Tibial nerve (tissue), 4 donors: Measurements from ENCODE around the gene RNASE3. TPM values are rescaled to one million over a fixed set of nuclear protein-coding genes. Genes with fewer than 3 reads are reported as not detected.
"Not testable (repeated sequence)": the region's sequence is repeated elsewhere in the genome, so short reads cannot be mapped to it uniquely, and the experiment has no call there.

Source experiments
- DNase-seq, 2 donors: peaks; one replicate each; pipeline ENCODE4 v3.0.0-alpha.2; 2019; ENCODE audit warnings: low spot score in 2 of 2
- H3K27ac ChIP-seq, 4 donors: fragments of 200-600 bp; sonication (generic) in 3 of 4; one replicate each; pipeline ENCODE4 v1.5.1; 2017 to 2019; ENCODE audit warnings: mild to moderate bottlenecking in 1 of 4
- H3K27me3 ChIP-seq, 2 donors: fragments of 200-600 bp; sonication (generic) in 1 of 2; one replicate each; pipeline versions ENCODE4 v1.5.1 to v1.6.0; 2017 to 2019
- H3K36me3 ChIP-seq, 3 donors: fragments of 200-600 bp; sonication (generic); one replicate each; pipeline ENCODE4 v1.5.1; 2018 to 2019
- H3K4me1 ChIP-seq, 4 donors: fragments of 200-600 bp; sonication (generic) in 3 of 4; one replicate each; pipeline ENCODE4 v1.5.1; 2017 to 2019
- H3K4me3 ChIP-seq, 4 donors: fragments of 200-600 bp; sonication (generic) in 3 of 4; one replicate each; pipeline ENCODE4 v1.5.1; 2017 to 2019; ENCODE audit warnings: mild to moderate bottlenecking in 1 of 4, moderate library complexity in 1 of 4
- H3K9me3 ChIP-seq, 4 donors: fragments of 200-600 bp; sonication (generic) in 3 of 4; one replicate each; pipeline ENCODE4 v1.5.1; 2017 to 2019
- EP300 ChIP-seq, 2 donors: sonication (generic); formaldehyde crosslinking; IDR thresholded peaks; one replicate each; pipeline ENCODE4 v1.6.1; 2017; ENCODE audit warnings: antibody characterized with exemption in 2 of 2, mild to moderate bottlenecking in 1 of 2
- POLR2A ChIP-seq, 2 donors: fragments of 450-650 bp; IDR thresholded peaks; one replicate each; pipeline ENCODE4 v1.6.1; 2017; ENCODE audit warnings: antibody characterized with exemption in 2 of 2, mild to moderate bottlenecking in 2 of 2, moderate library complexity in 2 of 2
- WGBS, 2 donors: methylation state at CpG; one replicate each; pipeline ENCODE4 v1.1.5; 2018; 5-methylcytosine and 5-hydroxymethylcytosine counted together
- total RNA-seq, 4 donors: library from RNA; depleted of rRNA; stranded (reverse); fragments of >200 nt; gene quantifications; one replicate each; pipeline ENCODE4 v1.1.0, GENCODE V29; 2016
- TF ChIP-seq, protein P1 (sequence below), 5 experiments: fragments of 200-600 bp in 3 of 5; fragments of 450-650 bp in 2 of 5; sonication (generic) in 3 of 5; IDR thresholded peaks; one replicate each; pipeline ENCODE4 v1.5.1; 2016 to 2019; ENCODE audit warnings: antibody characterized with exemption in 5 of 5, mild to moderate bottlenecking in 3 of 5, moderate library complexity in 2 of 5

RNASE3 gene
- total RNA-seq, 4 donors from 2014 or later, result 0.63 TPM; not detected in 3

DNA sequence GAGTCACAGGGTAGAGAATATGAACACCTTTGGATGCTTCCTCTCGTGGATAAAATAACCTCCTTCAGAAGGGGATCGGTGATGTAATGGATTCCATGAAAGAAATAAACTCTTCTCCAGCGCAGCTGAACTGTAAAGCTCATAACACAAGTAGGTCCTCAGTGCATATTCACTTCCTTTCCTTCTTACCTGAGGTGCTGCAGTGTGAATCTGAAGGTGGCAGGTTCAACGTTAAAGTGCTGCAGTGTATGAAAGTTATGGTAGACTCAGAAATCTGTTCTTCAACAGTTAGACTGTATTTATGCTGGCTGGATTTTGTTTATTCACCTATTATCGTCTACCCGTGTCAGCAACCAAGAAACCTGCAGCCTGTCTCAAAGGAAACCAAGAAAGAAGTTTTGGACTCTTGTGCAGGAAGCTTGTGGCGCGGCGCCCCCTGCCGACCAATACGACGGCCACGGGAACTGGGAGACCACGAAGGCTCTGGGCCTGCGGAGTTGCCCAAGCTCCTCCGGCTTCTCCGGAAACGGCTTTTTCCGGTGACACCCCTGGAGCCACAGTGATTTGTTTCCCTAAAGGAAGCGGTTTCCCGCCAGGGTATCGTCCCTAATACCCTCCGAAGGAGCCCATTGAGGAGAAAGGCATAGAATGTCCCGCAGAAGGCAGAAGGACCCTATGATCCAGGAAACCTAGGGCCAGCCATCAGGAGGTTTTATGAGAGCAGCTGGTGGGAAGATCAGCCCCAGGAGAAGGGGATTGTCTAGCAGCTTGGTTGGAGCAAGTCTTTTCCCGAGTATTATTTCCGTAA lies 17.6 kb upstream of the RNASE3 start:
- Histone ChIP-seq H3K27me3 (no peaks in the 10 kb centered on the region), H3K9me3 (no peaks in the 10 kb centered on the region), H3K4me1 (peaks cover 0 to 11% (median 2%) of the 10 kb centered on the region in 4 donors), H3K36me3 (no peaks in the 10 kb centered on the region), H3K4me3 (peak overlapping the region in 2 of 4 donors; percentile 15 to 24), H3K27ac (no peak overlapping the region)
- DNase-seq, result peak; percentile 70 to 80
- 16 to 19% methylated on average over 26 of the region's 26 CpGs for WGBS, 2 donors
- TF ChIP-seq EP300 (IDR thresholded peaks at IDR 0.05) (peak in 1 of 2 donors; percentile 25), POLR2A (IDR thresholded peaks at IDR 0.05) (no peak)
- TF ChIP-seq, protein P1, sequence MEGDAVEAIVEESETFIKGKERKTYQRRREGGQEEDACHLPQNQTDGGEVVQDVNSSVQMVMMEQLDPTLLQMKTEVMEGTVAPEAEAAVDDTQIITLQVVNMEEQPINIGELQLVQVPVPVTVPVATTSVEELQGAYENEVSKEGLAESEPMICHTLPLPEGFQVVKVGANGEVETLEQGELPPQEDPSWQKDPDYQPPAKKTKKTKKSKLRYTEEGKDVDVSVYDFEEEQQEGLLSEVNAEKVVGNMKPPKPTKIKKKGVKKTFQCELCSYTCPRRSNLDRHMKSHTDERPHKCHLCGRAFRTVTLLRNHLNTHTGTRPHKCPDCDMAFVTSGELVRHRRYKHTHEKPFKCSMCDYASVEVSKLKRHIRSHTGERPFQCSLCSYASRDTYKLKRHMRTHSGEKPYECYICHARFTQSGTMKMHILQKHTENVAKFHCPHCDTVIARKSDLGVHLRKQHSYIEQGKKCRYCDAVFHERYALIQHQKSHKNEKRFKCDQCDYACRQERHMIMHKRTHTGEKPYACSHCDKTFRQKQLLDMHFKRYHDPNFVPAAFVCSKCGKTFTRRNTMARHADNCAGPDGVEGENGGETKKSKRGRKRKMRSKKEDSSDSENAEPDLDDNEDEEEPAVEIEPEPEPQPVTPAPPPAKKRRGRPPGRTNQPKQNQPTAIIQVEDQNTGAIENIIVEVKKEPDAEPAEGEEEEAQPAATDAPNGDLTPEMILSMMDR (IDR thresholded peaks at IDR 0.05), result peak; percentile 74 to 83 (median 80)

GRCh38 chr14:20877016-20877415 lies 14.2 kb upstream of the RNASE3 start:
- no peaks in the 10 kb centered on the region for H3K36me3 ChIP-seq
- TF ChIP-seq POLR2A (IDR thresholded peaks at IDR 0.05), result no peak
- no peak for TF ChIP-seq EP300 (IDR thresholded peaks at IDR 0.05)
- TF ChIP-seq, protein P1 (IDR thresholded peaks at IDR 0.05), result no peak
- no peak overlapping the region for H3K27ac ChIP-seq
- no peaks in the 10 kb centered on the region for H3K9me3 ChIP-seq
- DNase-seq, result no peak
- H3K4me1 ChIP-seq, result peaks cover 0 to 11% (median 2%) of the 10 kb centered on the region in 4 donors
- no peak overlapping the region for H3K4me3 ChIP-seq
- no peaks in the 10 kb centered on the region for H3K27me3 ChIP-seq

- Histone ChIP-seq H3K36me3 (no peaks in the 10 kb centered on the region), H3K4me1 (peaks cover 0 to 5% (median 0%) of the 10 kb centered on the region in 4 donors), H3K4me3 (no peak overlapping the region), H3K27me3 (no peaks in the 10 kb centered on the region), H3K27ac (no peak overlapping the region), H3K9me3 (no peaks in the 10 kb centered on the region)
- TF ChIP-seq EP300 (IDR thresholded peaks at IDR 0.05) (no peak), POLR2A (IDR thresholded peaks at IDR 0.05) (no peak)
- TF ChIP-seq, protein P1 (IDR thresholded peaks at IDR 0.05), result no peak
- whole genome bisulfite sequencing, 2 donors, result 76 to 86% methylated on average over 3 of the region's 3 CpGs
- DNase-seq, result no peak
Observed at GRCh38 chr14:20878695-20879094, 12.5 kb upstream of the RNASE3 start.

DNA sequence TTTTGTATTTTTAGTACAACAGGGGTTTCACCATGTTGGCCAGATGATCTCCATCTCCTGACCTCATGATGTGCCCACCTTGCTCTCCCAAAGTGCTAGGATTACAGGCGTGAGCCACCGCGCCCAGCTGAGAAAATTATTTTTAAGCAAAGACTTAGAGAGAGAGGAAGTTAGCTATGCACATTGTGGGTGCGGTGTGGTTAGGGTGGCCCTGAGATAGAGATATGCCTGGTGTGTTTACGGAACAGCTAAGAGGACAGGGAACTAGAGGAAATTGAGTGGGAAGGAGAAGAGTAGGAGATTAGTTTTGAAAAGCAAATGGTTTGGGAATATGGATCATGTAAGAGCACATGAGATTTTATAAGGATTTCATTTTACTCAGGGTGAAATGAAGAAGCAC lies 10.0 kb upstream of the RNASE3 start:
- not testable (repeated sequence) for H3K9me3 ChIP-seq

DNA sequence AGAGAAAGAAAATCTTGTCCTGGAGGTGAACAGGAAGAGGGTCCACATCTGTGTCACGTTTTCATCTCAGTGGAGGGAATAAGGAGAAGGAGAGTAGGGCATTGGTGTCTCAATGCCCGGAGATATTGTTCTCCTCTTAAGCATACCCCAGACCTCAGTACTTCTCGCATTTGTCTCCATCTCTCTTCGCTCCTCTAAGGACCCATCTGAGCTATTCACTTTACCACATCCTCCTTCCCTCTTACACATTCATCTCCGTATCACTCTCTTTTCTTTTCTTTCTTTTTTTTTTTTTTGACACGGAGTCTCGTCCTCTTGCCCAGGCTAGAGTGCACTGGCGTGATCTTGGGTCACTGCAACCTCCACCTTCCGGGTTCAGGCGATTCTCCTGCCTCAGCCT lies 8.4 kb upstream of the RNASE3 start:
- not testable (repeated sequence) for H3K9me3 ChIP-seq, H3K4me3 ChIP-seq
- 92% methylated on average over 2 of the region's 10 CpGs; no CpG with 5 or more reads in 1 of the 2 donors for WGBS, 2 donors

More for the DNA sequence above, 10.0 kb upstream of the RNASE3 start:
- H3K27ac ChIP-seq, H3K36me3 ChIP-seq, DNase-seq, H3K4me3 ChIP-seq, H3K4me1 ChIP-seq, H3K27me3 ChIP-seq: not testable (repeated sequence)
- 71 to 76% methylated on average over 5 of the region's 5 CpGs for WGBS, 2 donors

GRCh38 chr14:20888411-20888810 lies 2.8 kb upstream of the RNASE3 start:
- H3K27ac ChIP-seq, result not testable (repeated sequence)
- 84 to 86% methylated on average over 5 of the region's 5 CpGs for WGBS, 2 donors

More for the DNA sequence above, 8.4 kb upstream of the RNASE3 start:
- not testable (repeated sequence) for DNase-seq, H3K27ac ChIP-seq, H3K4me1 ChIP-seq, H3K36me3 ChIP-seq, H3K27me3 ChIP-seq

DNA sequence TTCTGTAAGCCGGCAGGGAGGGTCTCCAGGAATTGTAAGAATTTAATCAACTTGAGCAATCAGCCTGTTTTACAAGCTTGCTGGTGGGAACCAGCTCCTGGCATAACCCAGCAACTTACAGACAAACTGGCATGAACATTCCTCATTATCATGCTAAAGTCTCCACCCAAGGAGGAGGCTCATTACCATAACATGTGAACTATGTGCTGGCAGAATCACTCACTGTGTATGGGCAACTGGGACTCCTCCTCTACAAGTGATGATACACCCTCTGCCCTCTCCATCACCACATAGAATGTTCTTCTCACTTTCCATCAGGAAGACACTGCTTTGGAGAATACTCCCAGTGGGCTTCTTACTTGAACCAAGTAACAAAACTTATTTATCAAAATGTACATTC lies 4.1 kb downstream of the RNASE3 start:
- not testable (repeated sequence) for H3K9me3 ChIP-seq, DNase-seq, H3K27ac ChIP-seq, H3K36me3 ChIP-seq, H3K27me3 ChIP-seq, H3K4me3 ChIP-seq, H3K4me1 ChIP-seq
- WGBS, 2 donors, result 38 to 46% methylated on average over 1 of the region's 1 CpG

More at GRCh38 chr14:20888411-20888810, 2.8 kb upstream of the RNASE3 start:
- not testable (repeated sequence) for H3K27me3 ChIP-seq, H3K9me3 ChIP-seq, H3K4me1 ChIP-seq, DNase-seq, H3K36me3 ChIP-seq, H3K4me3 ChIP-seq
